ENCODE measurements around the gene MAD1L1. TPM values are rescaled to one million over a fixed set of nuclear protein-coding genes. Genes with fewer than 3 reads are reported as not detected.

MAD1L1 gene
- total and polyA plus RNA-seq, 2 experiments from 2014 or later, result 38.2 to 69.8 TPM

DNA sequence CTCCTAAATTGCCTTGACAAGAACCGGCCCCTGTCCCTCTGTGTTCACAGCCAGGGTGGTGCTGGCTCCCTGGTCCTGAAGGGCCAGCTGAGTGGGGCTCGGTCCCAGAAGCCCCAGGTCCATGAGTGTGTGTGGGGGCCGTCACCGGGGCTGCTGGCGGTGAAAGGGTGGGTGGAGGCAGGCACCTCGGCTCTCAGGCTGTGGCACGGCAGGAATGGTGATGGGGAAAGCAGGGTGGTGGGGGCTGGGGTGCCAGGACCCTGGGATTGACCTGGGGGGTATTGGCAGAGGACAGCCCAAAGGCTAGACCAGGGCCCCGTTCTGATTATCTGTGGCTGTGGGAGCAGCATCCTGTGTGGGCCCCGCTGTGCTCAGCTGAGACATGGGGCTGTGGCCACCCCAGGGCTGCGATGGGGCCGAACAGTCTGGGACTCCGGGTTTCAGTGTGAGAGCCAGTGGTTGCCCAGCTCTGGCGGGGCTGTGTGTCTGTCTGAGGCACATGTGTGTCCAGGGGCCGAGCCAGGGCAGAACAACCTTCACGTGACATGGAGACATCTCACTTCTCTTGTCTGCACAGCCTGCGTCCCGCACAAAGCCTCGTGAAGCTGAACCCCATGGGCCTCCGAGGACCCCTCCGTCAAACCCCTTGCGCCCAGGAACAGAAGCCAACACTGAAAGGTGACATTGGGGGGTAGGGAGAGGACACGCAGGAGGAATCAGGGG is 418.5 kb downstream of the MAD1L1 start:
- in situ Hi-C loops (cut with MboI), result no loop called here
- no peak for DNase-seq

GRCh38 chr7:1813394-1814088 is 419.2 kb downstream of the MAD1L1 start:
- H3K4me1 ChIP-seq (ENCODE audit: insufficient read depth), result no peaks in the 10 kb centered on the region

More for the DNA sequence above, 418.5 kb downstream of the MAD1L1 start:
- Histone ChIP-seq H3K9ac (no peak overlapping the region), H3F3A (ENCODE audit: insufficient read depth) (no peaks in the 10 kb centered on the region), H3K9me2 (ENCODE audit: insufficient read depth) (no peaks in the 10 kb centered on the region), H3K9me3 (ENCODE audit: low read depth) (no peaks in the 10 kb centered on the region), H3K27me3 (replicated peaks; ENCODE audit: insufficient read depth) (no peaks in the 10 kb centered on the region), H2AFZ (no peak overlapping the region), H3K36me3 (ENCODE audit: low read depth) (no peaks in the 10 kb centered on the region), H3K4me3 (no peak overlapping the region), H3K79me2 (ENCODE audit: insufficient read depth) (no peaks in the 10 kb centered on the region), H3K27ac (no peak overlapping the region), H3K4me1 (ENCODE audit: insufficient read depth) (no peaks in the 10 kb centered on the region), H4K20me1 (ENCODE audit: insufficient read depth) (no peaks in the 10 kb centered on the region), H3K4me2 (ENCODE audit: unreplicated experiment) (no peak overlapping the region)
- WGBS, 2 experiments (ENCODE audit: low coverage in 1 of 2, low lambda C conversion rate in 2 of 2, missing lambda C conversion rate in 2 of 2), result 87 to 92% methylated on average over 21 of the region's 22 CpGs
- TF ChIP-seq EZH2phosphoT487 (IDR thresholded peaks at IDR 0.05; ENCODE audit: insufficient read depth, low read depth) (no peak), EZH2 (IDR thresholded peaks at IDR 0.05; ENCODE audit: insufficient read depth, poor library complexity, severe bottlenecking) (no peak)

GRCh38 chr7:1812509-1813393 is 420.0 kb downstream of the MAD1L1 start:
- Histone ChIP-seq H3K9ac (no peak overlapping the region), H3K36me3 (ENCODE audit: low read depth) (no peaks in the 10 kb centered on the region), H3K9me2 (ENCODE audit: insufficient read depth) (no peaks in the 10 kb centered on the region), H3K27ac (no peak overlapping the region), H2AFZ (no peak overlapping the region), H3F3A (ENCODE audit: insufficient read depth) (no peaks in the 10 kb centered on the region), H3K4me3 (no peak overlapping the region), H3K79me2 (ENCODE audit: insufficient read depth) (no peaks in the 10 kb centered on the region), H3K9me3 (ENCODE audit: low read depth) (no peaks in the 10 kb centered on the region), H4K20me1 (ENCODE audit: insufficient read depth) (no peaks in the 10 kb centered on the region), H3K4me1 (ENCODE audit: insufficient read depth) (no peaks in the 10 kb centered on the region), H3K27me3 (replicated peaks; ENCODE audit: insufficient read depth) (no peaks in the 10 kb centered on the region), H3K4me2 (ENCODE audit: unreplicated experiment) (no peak overlapping the region)
- WGBS, 2 experiments (ENCODE audit: low coverage in 1 of 2, low lambda C conversion rate in 2 of 2, missing lambda C conversion rate in 2 of 2), result 83 to 86% methylated on average over 30 to 33 of the region's 33 CpGs
- TF ChIP-seq EZH2 (IDR thresholded peaks at IDR 0.05; ENCODE audit: insufficient read depth, poor library complexity, severe bottlenecking) (no peak), EZH2phosphoT487 (IDR thresholded peaks at IDR 0.05; ENCODE audit: insufficient read depth, low read depth) (no peak)
- no peak for DNase-seq
- in situ Hi-C loops (cut with MboI), result no loop called here

More at GRCh38 chr7:1813394-1814088, 419.2 kb downstream of the MAD1L1 start:
- TF ChIP-seq EZH2phosphoT487 (IDR thresholded peaks at IDR 0.05; ENCODE audit: insufficient read depth, low read depth), result no peak
- no peak for TF ChIP-seq EZH2 (IDR thresholded peaks at IDR 0.05; ENCODE audit: insufficient read depth, poor library complexity, severe bottlenecking)
- Histone ChIP-seq H4K20me1 (ENCODE audit: insufficient read depth) (no peaks in the 10 kb centered on the region), H2AFZ (no peak overlapping the region), H3K4me2 (ENCODE audit: unreplicated experiment) (no peak overlapping the region), H3K4me3 (no peak overlapping the region), H3F3A (ENCODE audit: insufficient read depth) (no peaks in the 10 kb centered on the region), H3K9me2 (ENCODE audit: insufficient read depth) (no peaks in the 10 kb centered on the region), H3K27me3 (replicated peaks; ENCODE audit: insufficient read depth) (no peaks in the 10 kb centered on the region), H3K9ac (no peak overlapping the region), H3K27ac (no peak overlapping the region), H3K79me2 (ENCODE audit: insufficient read depth) (no peaks in the 10 kb centered on the region), H3K9me3 (ENCODE audit: low read depth) (no peaks in the 10 kb centered on the region), H3K36me3 (ENCODE audit: low read depth) (no peaks in the 10 kb centered on the region)
- WGBS, 2 experiments (ENCODE audit: low coverage in 1 of 2, low lambda C conversion rate in 2 of 2, missing lambda C conversion rate in 2 of 2), result 96 to 98% methylated on average over 11 to 14 of the region's 18 CpGs
- DNase-seq, result no peak
- in situ Hi-C loops (cut with MboI), result no loop called here

- H3K27ac ChIP-seq, result no peak overlapping the region
- H3K9ac ChIP-seq, result no peak overlapping the region
- H3K9me2 ChIP-seq (ENCODE audit: insufficient read depth), result no peaks in the 10 kb centered on the region
- H3K79me2 ChIP-seq (ENCODE audit: insufficient read depth), result no peaks in the 10 kb centered on the region
- TF ChIP-seq EZH2phosphoT487 (IDR thresholded peaks at IDR 0.05; ENCODE audit: insufficient read depth, low read depth), result no peak
- TF ChIP-seq EZH2 (IDR thresholded peaks at IDR 0.05; ENCODE audit: insufficient read depth, poor library complexity, severe bottlenecking), result no peak
- no peaks in the 10 kb centered on the region for H3F3A ChIP-seq (ENCODE audit: insufficient read depth)
- H3K36me3 ChIP-seq (ENCODE audit: low read depth), result no peaks in the 10 kb centered on the region
- H3K4me3 ChIP-seq, result no peak overlapping the region
- no peak overlapping the region for H3K4me2 ChIP-seq (ENCODE audit: unreplicated experiment)
- no peaks in the 10 kb centered on the region for H3K4me1 ChIP-seq (ENCODE audit: insufficient read depth)
- in situ Hi-C loops (cut with MboI), result no loop called here
- WGBS, 2 experiments (ENCODE audit: low coverage in 1 of 2, low lambda C conversion rate in 2 of 2, missing lambda C conversion rate in 2 of 2), result 65 to 68% methylated on average over 9 of the region's 9 CpGs
- no peaks in the 10 kb centered on the region for H4K20me1 ChIP-seq (ENCODE audit: insufficient read depth)
- H3K9me3 ChIP-seq (ENCODE audit: low read depth), result no peaks in the 10 kb centered on the region
- H2AFZ ChIP-seq, result no peak overlapping the region
- DNase-seq, result no peak
- no peaks in the 10 kb centered on the region for H3K27me3 ChIP-seq (replicated peaks; ENCODE audit: insufficient read depth)
Measured at GRCh38 chr7:1811850-1812508, 420.8 kb downstream of the MAD1L1 start.
